Effector memory CD8-positive, alpha-beta T cell (primary cell): Measurements from ENCODE around the gene ZNF445.
"Not testable (repeated sequence)": the region's sequence is repeated elsewhere in the genome, so short reads cannot be mapped to it uniquely, and the experiment has no call there.

Experiments used
- ATAC-seq: fragments of 150-1000 bp; cut with Tn5 transposase; replicated peaks from 2 replicates; pipeline ENCODE4 v1.10.0; 2021; ENCODE audit warnings: mild to moderate bottlenecking, moderate library complexity
- DNase-seq, 3 experiments: peaks; one replicate each; pipeline ENCODE4 v3.0.0; 2021
- H3K27ac Mint-ChIP-seq, 2 donors: one replicate each; pipeline ENCODE4 v1.8.0; 2022; ENCODE audit warnings: mild to moderate bottlenecking in 2 of 2, mixed read lengths in 2 of 2, moderate library complexity in 2 of 2
- H3K27me3 Mint-ChIP-seq, 2 donors: one replicate each; pipeline ENCODE4 v1.8.0; 2022; ENCODE audit warnings: mixed read lengths in 2 of 2
- H3K36me3 Mint-ChIP-seq: one replicate; pipeline ENCODE4 v1.8.0; 2022; ENCODE audit warnings: mild to moderate bottlenecking, moderate library complexity, mixed read lengths; ENCODE audit not compliant: insufficient read depth
- H3K4me1 Mint-ChIP-seq, 2 donors: one replicate each; pipeline ENCODE4 v1.8.0; 2022; ENCODE audit warnings: low read depth in 2 of 2, mixed read lengths in 2 of 2
- H3K4me3 Mint-ChIP-seq, 2 donors: one replicate each; pipeline ENCODE4 v1.8.0; 2022; ENCODE audit warnings: mild to moderate bottlenecking in 2 of 2, mixed read lengths in 2 of 2, moderate library complexity in 2 of 2
- H3K9me3 Mint-ChIP-seq, 2 donors: one replicate each; pipeline ENCODE4 v1.8.0; 2022; ENCODE audit warnings: mixed read lengths in 2 of 2

ZNF445 gene

GRCh38 chr3:44419116-44419922 lies 58.2 kb downstream of the ZNF445 start:
- ATAC-seq (no peak), DNase-seq (no peak)
- Mint-ChIP-seq H3K9me3 (no peaks in the 10 kb centered on the region), H3K36me3 (no peaks in the 10 kb centered on the region), H3K4me3 (no peak overlapping the region), H3K27me3 (peaks cover 15 to 45% of the 10 kb centered on the region in 2 donors), H3K27ac (no peak overlapping the region), H3K4me1 (no peaks in the 10 kb centered on the region)

DNA sequence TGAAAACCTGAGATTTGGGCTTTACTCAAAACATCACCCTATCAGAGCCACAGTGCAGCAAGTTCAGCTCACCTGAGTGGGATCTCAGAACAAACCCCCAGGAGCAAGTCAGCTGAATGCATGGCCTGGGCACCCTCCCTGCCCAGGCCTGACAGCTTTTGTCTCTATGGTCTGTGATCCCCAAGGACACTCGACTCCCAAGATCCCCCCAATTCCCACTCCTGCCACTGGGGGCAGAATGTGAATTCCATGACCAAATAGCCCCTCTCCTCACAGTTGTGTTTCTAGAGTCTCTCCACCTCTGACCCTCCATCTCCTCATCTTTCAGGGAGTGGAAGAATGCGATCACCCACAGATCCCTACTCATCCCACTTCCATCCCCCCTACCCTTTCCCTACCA lies 58.9 kb downstream of the ZNF445 start:
- H3K4me1 Mint-ChIP-seq: no peaks in the 10 kb centered on the region
- no peaks in the 10 kb centered on the region for H3K9me3 Mint-ChIP-seq
- no peak for DNase-seq
- H3K36me3 Mint-ChIP-seq: no peaks in the 10 kb centered on the region
- H3K27me3 Mint-ChIP-seq: peaks cover 8 to 37% of the 10 kb centered on the region in 2 donors
- no peak overlapping the region for H3K27ac Mint-ChIP-seq
- H3K4me3 Mint-ChIP-seq: no peak overlapping the region
- no peak for ATAC-seq

DNA sequence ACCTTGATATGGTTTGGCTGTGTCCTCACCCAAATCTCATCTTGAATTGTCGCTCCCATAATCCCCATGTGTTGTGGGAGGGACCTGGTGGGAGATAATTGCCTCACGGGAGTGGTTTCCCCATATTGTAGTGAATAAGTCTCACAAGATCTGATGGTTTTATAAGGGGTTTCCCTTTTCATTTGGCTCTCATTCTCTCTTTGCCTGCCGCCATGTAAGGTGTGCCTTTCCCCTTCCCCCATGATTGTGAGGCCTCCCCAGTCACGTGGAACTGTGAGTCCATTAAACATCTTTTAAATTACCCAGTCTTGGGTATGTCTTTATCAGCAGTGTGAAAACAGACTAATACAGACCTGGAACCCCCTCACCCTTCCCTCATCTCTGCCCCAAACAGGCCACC lies 59.4 kb downstream of the ZNF445 start:
- not testable (repeated sequence) for H3K4me1 Mint-ChIP-seq, H3K4me3 Mint-ChIP-seq, ATAC-seq, DNase-seq, H3K9me3 Mint-ChIP-seq, H3K27ac Mint-ChIP-seq, H3K36me3 Mint-ChIP-seq
- H3K27me3 Mint-ChIP-seq: peaks cover 6 to 33% of the 10 kb centered on the region in 2 donors

GRCh38 chr3:44416031-44417030 lies 61.1 kb downstream of the ZNF445 start:
- ATAC-seq: no peak
- Mint-ChIP-seq H3K9me3 (no peaks in the 10 kb centered on the region), H3K4me1 (no peaks in the 10 kb centered on the region), H3K27ac (no peak overlapping the region), H3K36me3 (no peaks in the 10 kb centered on the region), H3K4me3 (no peak overlapping the region), H3K27me3 (peaks cover 5 to 22% of the 10 kb centered on the region in 2 donors)
- no peak for DNase-seq

DNA sequence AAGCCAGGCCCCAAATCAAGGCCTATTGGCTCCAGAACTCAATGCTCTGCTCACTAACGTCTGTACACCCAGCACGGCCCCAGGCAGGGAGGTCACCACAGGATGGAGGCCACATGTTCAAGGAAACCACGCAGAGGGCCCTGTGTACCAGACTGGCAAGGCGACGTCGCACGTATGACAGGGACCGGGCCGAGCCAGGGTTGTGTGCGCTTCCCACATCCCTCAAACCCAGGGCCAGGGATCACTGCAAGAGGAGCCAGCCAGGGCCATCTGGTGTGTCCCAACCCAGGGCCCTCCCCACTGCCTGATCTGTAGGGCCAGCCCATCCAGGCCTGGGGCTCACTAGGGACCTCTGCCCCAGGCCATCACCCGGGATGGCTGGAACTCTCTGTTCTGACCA lies 62.0 kb downstream of the ZNF445 start:
- DNase-seq (no peak), ATAC-seq (no peak)
- H3K4me1 Mint-ChIP-seq: no peaks in the 10 kb centered on the region
- H3K9me3 Mint-ChIP-seq: no peaks in the 10 kb centered on the region
- no peak overlapping the region for H3K4me3 Mint-ChIP-seq
- no peak overlapping the region for H3K27ac Mint-ChIP-seq
- H3K27me3 Mint-ChIP-seq: peaks cover 0 to 13% of the 10 kb centered on the region in 2 donors
- no peaks in the 10 kb centered on the region for H3K36me3 Mint-ChIP-seq

- H3K27ac Mint-ChIP-seq: no peak overlapping the region
- no peaks in the 10 kb centered on the region for H3K4me1 Mint-ChIP-seq
- H3K4me3 Mint-ChIP-seq: no peak overlapping the region
- peaks cover 0 to 11% of the 10 kb centered on the region in 2 donors for H3K27me3 Mint-ChIP-seq
- DNase-seq: no peak
- no peak for ATAC-seq
- no peaks in the 10 kb centered on the region for H3K36me3 Mint-ChIP-seq
- H3K9me3 Mint-ChIP-seq: no peaks in the 10 kb centered on the region
Measured at GRCh38 chr3:44414517-44415090, 62.9 kb downstream of the ZNF445 start.

DNA sequence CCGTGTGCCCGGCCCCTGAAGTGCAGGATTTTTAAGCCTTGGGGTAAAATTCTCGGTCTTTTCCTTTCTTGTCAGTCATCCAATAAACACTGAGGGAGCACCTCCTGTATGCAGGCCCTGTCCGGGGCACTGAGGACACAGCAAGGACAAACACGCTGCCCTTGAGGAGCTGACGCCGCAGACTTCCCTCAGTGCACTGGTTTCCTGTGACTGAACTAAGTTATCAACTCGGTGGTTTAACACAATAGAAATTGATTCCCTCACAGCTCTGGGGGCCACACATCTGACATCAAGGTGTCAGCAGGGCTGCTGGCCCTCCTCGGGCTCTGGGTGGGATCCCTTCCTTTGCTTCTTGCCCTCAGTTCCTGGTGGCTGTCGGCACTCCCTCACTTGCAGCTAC lies 65.1 kb downstream of the ZNF445 start:
- ATAC-seq: no peak

DNA sequence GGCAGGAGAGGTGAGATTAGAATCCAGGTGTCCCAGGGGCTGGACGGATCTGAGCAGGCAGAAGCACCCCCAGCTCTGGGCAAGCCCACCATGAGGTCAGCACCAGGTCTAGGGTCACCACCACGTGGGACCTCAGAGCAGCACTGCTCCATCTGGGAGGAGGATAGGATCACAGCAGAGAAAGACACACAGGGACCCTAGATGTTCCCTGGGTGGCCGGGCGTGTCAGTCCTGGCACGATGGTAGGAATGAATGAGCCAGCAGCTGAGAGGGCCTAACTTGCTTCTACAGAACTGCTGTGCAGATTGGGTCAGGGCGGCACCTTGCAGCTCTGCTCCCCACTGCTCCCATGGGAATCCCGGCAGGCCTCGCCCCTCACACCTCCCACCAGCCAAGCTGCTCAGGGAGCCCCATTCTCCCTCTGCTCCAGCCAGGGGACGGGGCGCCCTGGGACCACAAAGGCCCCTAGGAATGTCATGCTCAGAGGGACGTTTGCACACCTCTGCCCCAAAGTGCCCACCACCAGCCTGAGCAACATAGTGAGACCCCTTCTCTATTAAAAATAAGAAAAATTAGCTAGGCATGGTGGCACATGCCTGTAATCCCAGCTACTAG lies 66.3 kb downstream of the ZNF445 start:
- H3K27me3 Mint-ChIP-seq: no peaks in the 10 kb centered on the region
- DNase-seq: no peak
- ATAC-seq: no peak
- no peaks in the 10 kb centered on the region for H3K4me1 Mint-ChIP-seq
- H3K36me3 Mint-ChIP-seq: no peaks in the 10 kb centered on the region
- H3K27ac Mint-ChIP-seq: no peak overlapping the region
- no peaks in the 10 kb centered on the region for H3K9me3 Mint-ChIP-seq
- H3K4me3 Mint-ChIP-seq: no peak overlapping the region

More for the DNA sequence above, 65.1 kb downstream of the ZNF445 start:
- Mint-ChIP-seq H3K4me1 (no peaks in the 10 kb centered on the region), H3K27me3 (no peaks in the 10 kb centered on the region), H3K4me3 (no peak overlapping the region), H3K36me3 (no peaks in the 10 kb centered on the region), H3K9me3 (no peaks in the 10 kb centered on the region), H3K27ac (peak overlapping the region in 1 of 2 donors; percentile 5)
- no peak for DNase-seq

DNA sequence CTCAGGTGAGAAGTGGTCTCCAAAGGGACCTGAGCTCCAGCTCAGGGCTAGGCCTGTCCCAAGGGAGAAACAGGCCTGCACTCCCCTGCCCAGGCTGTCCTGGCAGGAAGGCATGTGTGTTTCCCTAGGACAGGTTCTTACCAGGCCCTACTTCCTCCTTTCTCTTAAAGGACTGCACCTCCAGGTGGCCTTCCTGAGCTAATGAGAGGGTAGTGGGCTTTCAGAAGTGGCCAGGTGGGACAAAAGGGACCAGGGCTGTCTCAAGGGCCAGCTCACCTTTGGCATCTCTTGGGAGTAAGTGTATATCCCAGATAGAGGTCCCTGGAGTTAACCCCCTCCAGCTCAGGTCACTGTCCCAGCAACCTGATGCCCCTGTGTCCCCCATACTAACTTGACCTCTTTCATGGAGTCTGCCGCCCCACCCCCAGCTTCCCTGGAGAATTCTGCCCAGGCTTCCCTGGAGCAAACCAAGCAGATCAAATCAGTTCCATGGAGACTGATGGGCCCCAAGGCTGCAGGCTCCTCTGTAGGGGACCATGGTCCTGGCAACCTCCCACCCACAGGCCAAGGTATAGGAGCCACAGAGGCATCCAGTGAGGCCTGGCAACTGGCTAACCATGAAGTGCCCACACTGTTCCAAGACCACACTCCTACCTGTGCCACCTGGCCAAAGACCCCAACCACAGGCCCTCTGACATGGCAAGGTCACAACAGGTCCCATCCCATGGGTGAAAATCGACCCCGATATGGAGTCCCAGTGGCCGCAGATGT lies 67.6 kb downstream of the ZNF445 start:
- H3K4me3 Mint-ChIP-seq: no peak overlapping the region
- peak overlapping the region in 1 of 2 donors; percentile 10 for H3K27ac Mint-ChIP-seq
- H3K4me1 Mint-ChIP-seq: no peaks in the 10 kb centered on the region
- H3K9me3 Mint-ChIP-seq: no peaks in the 10 kb centered on the region
- no peak for DNase-seq
- ATAC-seq: no peak
- H3K27me3 Mint-ChIP-seq: no peaks in the 10 kb centered on the region
- H3K36me3 Mint-ChIP-seq: no peaks in the 10 kb centered on the region

- no peak overlapping the region for H3K4me3 Mint-ChIP-seq
- no peak overlapping the region for H3K27ac Mint-ChIP-seq
- H3K36me3 Mint-ChIP-seq: peaks cover 7% of the 10 kb centered on the region
- no peak for DNase-seq
- ATAC-seq: no peak
- H3K9me3 Mint-ChIP-seq: no peaks in the 10 kb centered on the region
- H3K4me1 Mint-ChIP-seq: no peaks in the 10 kb centered on the region
- no peaks in the 10 kb centered on the region for H3K27me3 Mint-ChIP-seq
Measured at GRCh38 chr3:44402548-44402947, 74.9 kb downstream of the ZNF445 start.

GRCh38 chr3:44400771-44401170 lies 76.7 kb downstream of the ZNF445 start:
- Mint-ChIP-seq H3K36me3 (peaks cover 7% of the 10 kb centered on the region), H3K27me3 (no peaks in the 10 kb centered on the region), H3K4me1 (no peaks in the 10 kb centered on the region), H3K4me3 (no peak overlapping the region), H3K27ac (no peak overlapping the region), H3K9me3 (no peaks in the 10 kb centered on the region)
- DNase-seq (no peak), ATAC-seq (no peak)

GRCh38 chr3:44398853-44399252 lies 78.6 kb downstream of the ZNF445 start:
- peaks cover 7% of the 10 kb centered on the region for H3K36me3 Mint-ChIP-seq
- DNase-seq: no peak
- H3K4me3 Mint-ChIP-seq: no peak overlapping the region
- H3K27me3 Mint-ChIP-seq: no peaks in the 10 kb centered on the region
- ATAC-seq: no peak
- no peaks in the 10 kb centered on the region for H3K4me1 Mint-ChIP-seq
- no peaks in the 10 kb centered on the region for H3K9me3 Mint-ChIP-seq
- no peak overlapping the region for H3K27ac Mint-ChIP-seq
